Germinal center (tissue), 1 donor: ENCODE results near the gene DIP2B.

Experiments
- DNase-seq: peaks from one replicate; pipeline ENCODE4 v3.0.0; 2012; ENCODE audit warnings: mixed read lengths, low spot score

DIP2B gene

DNA sequence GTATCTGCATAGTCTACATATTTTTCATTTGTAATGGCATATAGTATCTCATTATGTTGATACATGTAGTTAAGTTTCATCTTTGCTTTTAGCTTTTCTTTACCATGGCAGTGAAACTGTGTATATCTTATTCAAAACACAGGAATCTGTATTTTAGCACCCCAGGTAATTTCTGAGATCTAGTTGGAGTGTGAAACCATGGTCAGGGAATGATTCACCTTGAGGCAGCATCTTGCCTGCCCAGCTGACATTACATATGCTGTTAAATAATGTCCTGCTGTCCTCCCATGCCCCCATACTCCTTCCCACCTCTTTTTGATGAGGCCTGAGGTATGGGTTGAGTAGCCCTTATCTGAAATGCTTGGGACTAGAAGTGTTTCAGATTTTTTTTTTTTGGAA, 133.7 kb downstream of the DIP2B start:
- DNase-seq = no peak

GRCh38 chr12:50639721-50640120, 134.9 kb downstream of the DIP2B start:
- no peak for DNase-seq

DNA sequence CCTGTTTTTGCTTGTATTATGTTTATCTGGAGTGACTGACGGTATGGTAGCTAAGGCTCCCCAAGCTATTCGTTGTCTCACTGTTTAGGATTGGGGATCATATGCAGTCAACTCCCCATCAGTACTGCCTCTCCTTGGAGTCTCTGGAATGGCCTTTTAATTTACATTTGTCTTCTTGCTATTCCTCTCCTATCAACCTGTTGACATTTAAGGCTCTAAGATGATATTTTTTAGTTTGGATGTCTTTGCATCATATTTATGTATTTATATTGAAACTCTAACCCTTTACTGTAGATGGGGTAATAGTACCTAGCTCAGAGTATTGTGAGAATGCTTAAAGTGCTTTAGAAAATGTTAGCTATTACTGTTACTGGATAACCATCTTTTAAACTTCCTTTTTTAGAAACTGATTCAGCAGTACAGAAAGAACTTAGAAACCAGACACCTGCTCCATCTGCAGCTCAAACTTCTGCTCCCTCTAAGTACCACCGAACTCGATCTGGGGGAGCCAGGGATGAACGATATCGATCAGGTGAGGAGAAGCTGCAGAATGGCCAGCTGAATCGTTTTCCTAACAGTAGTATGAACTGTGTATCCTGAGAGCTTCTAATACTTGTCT, 135.6 kb downstream of the DIP2B start:
- no peak for DNase-seq

- no peak for DNase-seq
These were observed 136.8 kb downstream of the DIP2B start for GRCh38 chr12:50641566-50641965.

DNA sequence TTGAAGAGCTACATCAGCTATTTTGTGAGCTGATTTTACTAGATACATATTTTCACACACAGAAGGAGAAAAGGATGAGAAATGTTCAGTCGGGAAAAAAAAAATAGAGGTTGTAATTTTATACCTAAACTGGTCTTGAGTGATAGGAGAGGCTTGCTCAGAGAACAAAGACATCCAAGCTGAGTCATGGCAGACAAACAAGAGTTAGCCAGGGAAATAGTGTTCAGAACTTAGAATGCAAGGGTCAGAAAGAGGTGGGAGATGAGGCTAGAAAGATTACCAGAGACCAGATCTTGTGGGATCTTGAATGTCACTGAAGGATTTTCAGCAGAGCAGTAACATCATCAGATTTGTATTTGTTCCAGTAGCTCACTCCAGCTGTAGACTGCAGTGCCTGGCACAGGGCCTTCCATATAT, 137.3 kb downstream of the DIP2B start:
- DNase-seq = no peak

DNA sequence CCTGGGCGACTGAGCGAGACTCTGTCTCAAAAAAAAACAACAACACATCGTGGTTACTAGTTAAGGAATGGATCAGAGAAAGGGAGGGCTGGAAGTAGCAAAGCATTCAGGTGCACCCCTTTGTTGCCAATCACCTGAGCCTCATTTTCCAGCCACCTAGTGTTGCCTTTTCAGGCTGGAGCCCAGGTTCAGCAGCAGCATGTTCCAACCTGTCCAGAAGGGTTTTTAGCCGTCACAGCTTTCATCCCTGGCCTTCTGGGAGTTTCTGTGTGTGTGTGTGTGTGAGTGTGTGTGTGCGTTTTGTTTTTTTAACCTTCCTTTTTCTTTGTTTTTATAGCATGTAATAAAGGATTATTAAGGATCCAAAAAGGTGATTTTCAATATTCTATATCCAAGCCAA, 138.0 kb downstream of the DIP2B start:
- no peak for DNase-seq

GRCh38 chr12:50647031-50647430, 142.2 kb downstream of the DIP2B start:
- DNase-seq = no peak

DNA sequence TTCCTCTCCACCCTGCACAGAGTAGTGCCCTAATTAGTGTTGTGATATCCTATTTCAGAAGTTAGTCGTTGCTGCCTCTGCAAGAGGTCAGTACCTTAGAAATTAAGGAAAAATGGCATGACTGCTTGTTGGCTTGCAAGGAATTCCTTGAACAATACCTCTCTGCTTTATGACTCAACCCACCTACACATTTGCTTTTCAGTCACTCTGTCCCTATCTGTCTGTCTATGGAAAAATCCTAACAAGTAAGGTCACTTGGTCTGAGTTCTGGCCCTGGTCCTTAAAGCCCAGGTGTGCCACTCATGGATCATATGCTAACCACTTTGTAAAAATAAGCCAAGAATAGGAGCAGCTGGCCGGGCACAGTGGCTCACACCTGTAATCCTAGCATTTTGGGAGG, 142.7 kb downstream of the DIP2B start:
- DNase-seq = no peak

DNA sequence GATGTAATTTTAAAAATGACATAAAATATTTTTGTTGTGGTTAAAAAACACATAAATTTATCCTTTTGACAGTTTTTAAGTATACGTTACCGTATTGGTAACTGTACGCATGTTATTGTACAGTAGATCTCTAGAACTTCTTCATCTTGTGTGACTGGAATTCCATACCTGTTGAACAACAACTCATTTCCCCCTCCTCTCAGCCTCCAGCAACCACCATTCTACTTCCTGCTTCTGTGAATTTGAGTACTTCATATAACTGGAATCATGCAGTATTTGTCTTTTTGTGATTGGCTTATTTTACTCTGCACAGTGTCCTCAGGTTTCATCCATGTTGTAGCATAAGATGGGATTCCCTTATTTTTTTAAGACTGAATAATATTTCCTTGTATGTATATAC, 145.5 kb downstream of the DIP2B start:
- no peak for DNase-seq

DNA sequence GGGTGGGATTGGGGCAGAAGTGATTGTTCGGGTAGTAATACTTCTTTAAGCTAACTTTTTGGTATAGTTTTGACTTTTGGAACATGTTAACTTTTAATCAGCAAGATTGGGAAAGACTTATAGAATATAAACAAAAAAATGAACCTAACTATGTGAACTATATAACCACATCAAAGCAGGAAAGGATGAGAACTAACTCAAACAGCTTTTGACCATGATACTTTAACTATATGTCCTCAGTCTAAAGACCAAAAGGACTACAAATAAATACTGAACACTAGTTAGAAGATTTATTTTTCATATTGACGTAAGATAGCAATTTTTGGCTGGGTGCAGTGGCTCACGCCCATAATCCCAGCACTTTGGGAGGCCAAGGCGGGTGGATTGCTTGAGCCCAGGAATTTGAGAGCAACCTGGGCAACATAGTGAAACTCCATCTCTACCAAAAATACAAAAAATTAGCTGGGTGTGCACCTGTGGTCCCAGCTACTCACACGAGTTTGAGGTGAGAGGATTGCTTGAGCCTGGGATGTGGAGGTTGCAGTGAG, 150.7 kb downstream of the DIP2B start:
- DNase-seq = no peak

- DNase-seq = no peak
These were observed 154.5 kb downstream of the DIP2B start for GRCh38 chr12:50659260-50659659.

DNA sequence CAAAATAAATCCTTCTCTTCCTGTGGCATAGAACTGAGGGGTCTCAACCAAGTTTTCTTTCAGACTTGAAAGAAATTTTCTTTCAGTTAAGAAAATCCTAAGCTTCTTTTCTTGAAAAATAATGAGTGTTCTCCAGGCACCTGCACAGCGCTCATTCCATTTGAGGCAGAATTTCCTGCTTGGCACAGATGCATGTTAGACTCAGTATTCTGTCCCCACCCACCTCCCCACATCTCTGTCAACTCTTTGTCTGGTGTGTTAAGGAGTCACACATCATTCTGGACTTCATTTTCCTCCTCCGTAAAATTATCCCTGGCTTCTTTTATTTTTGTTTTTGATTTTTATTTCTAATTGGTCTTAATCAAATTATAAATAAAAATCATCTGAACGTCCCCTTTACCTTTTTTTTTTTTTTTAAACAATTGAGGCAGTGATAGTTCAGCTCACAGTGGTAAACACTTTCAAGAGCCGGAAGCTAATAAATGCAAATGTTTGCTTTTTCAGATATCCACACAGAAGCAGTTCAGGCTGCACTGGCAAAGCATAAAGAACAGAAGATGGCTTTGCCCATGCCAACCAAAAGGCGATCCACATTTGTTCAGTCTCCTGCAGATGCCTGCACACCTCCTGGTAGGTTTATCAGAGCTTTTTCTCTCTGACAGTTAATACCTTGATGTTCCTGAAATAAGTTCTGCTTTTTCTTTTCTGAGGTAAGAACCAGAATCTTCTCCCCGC, 155.1 kb downstream of the DIP2B start:
- DNase-seq = no peak

DNA sequence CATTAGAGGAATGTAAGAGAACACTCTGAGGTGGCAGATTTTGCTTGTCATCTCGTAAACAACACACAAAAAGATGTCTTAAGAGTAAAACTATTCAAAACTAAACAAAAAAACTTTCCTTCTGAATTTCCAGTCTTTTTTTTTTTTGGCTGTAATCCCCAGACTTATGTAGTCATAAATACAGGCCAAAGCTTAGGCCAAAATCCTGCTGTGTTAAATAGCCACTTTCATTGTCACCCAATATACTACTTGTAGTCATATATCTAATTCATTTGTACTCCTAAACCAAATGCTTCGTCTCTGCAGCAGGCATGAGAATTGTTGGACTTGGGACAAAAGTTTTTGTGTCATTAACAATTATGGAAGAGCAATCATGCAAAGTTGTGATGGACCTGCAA, 155.6 kb downstream of the DIP2B start:
- no peak for DNase-seq

DNA sequence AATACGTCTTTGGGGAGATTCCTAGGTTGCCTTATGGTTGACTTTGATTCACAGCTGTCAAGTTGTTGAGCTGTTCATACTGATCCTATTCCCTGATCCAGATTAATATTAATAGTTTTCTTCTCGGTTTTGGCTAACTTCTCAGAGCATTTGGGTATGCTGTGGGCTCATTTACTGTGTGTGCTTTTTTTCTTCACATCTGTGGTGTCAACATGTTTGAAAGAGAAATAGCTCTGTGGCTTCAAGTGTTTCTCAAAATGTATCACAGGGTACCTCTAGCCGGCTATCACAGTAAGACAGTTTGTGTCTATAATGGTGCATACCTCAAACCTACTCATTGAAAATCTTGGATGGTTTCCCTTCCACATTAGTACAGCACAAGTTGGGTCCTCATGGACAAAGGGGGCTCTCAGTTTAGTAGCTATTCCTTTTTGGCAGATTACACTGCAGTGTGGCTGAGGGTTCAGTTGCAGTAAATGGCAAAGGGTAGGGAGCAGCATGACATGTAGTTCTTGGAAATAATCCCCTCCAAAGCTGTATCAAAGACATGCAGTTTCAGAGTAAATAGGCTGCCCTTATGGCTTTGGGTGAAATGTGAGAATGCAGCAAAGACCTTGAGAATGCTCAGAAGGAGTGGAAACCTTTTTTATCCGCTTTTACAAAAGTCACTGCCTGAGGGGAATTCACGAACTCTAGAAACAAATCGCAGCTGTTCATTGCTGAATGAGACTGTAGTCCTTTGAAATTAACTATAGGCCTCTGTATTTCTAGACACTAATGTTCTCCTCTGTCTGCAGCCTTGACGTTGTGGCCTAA, 156.7 kb downstream of the DIP2B start:
- DNase-seq = no peak

- DNase-seq = no peak
These were observed 157.3 kb downstream of the DIP2B start for GRCh38 chr12:50662116-50662510.

DNA sequence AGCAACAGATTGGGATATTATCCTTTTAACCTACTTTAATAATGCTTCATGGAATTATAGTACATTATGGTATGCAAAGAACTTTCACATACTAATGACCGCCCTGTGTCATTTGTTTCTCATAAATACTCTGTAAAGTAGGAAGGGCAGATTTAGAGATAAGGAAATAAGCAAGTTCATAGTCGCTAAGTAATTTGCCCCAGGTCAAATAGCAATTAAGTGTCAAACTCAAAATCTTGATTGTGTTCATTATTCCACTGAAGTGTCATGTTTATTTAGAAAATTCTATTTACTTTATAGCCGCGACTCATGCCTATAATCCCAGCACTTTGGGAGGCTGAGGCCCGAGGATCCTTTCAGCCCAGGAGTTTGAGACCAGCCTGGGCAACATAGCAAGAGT, 160.4 kb downstream of the DIP2B start:
- DNase-seq = no peak

- no peak for DNase-seq
These were observed 160.8 kb downstream of the DIP2B start for GRCh38 chr12:50665609-50666008.

DNA sequence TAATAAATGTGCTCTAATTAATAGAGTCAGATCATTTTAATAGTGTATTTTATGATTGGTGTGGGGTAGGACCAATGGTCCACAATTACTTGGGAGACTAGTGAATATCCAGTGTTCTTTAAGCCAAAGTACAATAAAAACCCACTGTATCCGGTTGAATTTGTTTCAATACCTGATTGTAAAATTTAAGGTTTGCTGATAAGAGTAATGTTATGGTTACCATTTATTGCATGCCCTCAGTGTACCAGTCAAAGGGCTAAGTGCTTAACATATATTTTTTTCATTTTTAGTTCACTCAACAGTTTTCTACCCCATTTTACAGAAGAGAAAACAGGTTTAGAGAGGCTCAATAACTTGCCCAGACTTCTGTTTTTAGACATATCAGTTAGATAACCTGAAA, 161.2 kb downstream of the DIP2B start:
- no peak for DNase-seq

DNA sequence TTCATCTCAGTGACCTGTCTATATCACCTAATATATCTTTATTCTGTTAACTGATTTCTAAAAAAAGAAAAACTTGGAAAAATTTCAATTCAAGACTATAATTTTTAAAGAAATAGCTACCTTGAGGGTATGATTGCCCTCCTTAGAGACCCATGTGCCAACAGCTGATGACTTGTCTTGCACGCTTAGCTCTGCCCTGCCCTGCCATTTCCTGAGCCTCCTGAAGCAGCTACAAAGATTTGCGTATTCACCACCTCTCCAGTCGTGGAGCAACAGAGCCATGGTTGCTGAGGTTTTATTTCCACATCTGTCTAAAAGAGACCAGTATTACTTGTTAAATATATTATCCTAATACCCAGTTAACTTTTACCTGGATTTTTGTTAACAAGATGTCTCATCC, 167.4 kb downstream of the DIP2B start:
- DNase-seq = no peak

GRCh38 chr12:50676756-50677155, 172.0 kb downstream of the DIP2B start:
- no peak for DNase-seq

- no peak for DNase-seq
These were observed 173.1 kb downstream of the DIP2B start for GRCh38 chr12:50677858-50678257.

DNA sequence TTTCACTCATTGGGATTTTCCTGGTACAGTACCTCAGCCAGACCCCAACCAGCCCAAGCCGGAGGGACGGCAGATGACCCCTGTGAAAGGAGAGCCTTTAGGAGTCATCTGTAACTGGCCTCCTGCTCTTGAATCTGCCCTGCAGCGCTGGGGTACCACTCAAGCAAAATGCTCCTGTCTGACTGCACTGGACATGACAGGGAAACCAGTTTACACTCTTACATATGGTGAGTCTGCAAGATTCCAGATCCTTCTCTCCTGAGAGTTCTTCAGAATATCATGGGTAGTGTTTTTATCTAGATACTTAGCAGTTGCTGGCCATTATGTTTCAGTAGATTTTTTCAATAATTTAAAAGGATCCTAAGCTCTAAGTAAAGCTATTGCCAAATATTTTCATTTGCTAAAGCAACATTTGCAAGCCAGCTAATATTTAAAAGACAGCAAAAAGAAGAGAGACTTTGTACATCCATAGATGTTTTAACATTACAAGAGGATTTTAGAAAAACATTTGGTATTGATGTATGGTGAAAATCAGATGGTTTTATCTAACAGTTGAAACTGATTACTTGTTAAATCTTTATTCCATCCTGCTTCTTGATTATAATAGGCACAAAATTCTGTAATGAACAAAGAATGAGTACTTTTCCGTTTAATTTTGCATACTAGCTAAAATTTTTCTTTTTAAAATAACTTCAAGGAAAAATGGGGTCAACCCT, 174.0 kb downstream of the DIP2B start:
- no peak for DNase-seq
